ENCODE results near the gene SLC39A5. TPM values are rescaled to one million over a fixed set of nuclear protein-coding genes. Genes with fewer than 3 reads are reported as not detected.
"Not testable (repeated sequence)": the region's sequence is repeated elsewhere in the genome, so short reads cannot be mapped to it uniquely, and the experiment has no call there.

The SLC39A5 gene
- total RNA-seq, 6 experiments from 2014 or later: 0.10 TPM; not detected in 5

DNA sequence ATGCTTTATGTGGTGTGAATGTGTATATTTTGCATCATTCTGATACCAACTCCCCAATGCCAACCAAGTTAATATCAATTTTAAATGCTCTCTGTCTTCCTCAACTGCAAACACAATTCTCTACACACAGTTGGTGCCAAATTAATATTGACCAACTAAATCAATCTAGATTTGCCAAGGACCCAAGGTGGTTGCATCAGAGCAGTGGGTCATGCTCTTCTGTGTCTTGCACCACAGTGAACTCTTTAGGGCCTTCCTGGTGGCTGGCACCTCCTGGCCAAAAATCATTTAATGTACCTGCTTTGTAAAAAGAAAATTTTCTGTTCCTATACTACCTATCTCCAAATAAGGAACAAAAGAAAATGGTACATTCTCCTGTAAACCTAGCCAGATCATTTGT is 51.0 kb downstream of the SLC39A5 start:
- no peaks in the 10 kb centered on the region for H3K9me3 Mint-ChIP-seq
- TF ChIP-seq, protein P1, sequence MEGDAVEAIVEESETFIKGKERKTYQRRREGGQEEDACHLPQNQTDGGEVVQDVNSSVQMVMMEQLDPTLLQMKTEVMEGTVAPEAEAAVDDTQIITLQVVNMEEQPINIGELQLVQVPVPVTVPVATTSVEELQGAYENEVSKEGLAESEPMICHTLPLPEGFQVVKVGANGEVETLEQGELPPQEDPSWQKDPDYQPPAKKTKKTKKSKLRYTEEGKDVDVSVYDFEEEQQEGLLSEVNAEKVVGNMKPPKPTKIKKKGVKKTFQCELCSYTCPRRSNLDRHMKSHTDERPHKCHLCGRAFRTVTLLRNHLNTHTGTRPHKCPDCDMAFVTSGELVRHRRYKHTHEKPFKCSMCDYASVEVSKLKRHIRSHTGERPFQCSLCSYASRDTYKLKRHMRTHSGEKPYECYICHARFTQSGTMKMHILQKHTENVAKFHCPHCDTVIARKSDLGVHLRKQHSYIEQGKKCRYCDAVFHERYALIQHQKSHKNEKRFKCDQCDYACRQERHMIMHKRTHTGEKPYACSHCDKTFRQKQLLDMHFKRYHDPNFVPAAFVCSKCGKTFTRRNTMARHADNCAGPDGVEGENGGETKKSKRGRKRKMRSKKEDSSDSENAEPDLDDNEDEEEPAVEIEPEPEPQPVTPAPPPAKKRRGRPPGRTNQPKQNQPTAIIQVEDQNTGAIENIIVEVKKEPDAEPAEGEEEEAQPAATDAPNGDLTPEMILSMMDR (IDR thresholded peaks at IDR 0.05): no peak
- H3K4me1 Mint-ChIP-seq (ENCODE audit: low read depth): no peaks in the 10 kb centered on the region
- DNase-seq: no peak
- H3K27ac Mint-ChIP-seq: no peak overlapping the region
- H3K4me3 Mint-ChIP-seq: no peak overlapping the region
- H3K27me3 Mint-ChIP-seq (ENCODE audit: insufficient read depth): no peaks in the 10 kb centered on the region; the same call in 1 of the 2 replicates
- peaks cover 38% of the 10 kb centered on the region for H3K36me3 Mint-ChIP-seq (ENCODE audit: low read depth)

DNA sequence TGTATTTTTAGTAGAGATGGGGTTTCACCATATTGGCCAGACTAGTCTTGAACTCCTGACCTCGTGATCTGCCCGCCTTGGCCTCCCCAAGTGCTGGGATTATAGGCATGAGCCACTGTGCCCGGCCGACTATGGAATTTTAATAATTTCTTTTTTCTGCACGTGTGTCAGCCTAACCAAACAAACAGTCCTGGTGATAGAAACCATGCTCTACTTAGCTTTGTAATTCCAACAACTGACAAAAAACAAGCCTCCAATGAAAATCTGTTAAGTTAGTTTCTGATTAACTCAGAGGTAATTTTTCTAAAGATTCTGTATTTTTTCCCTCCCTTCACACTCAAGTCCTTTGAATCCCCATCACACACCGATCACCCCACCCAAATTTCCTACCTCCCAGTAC is 52.2 kb downstream of the SLC39A5 start:
- no peaks in the 10 kb centered on the region for H3K9me3 Mint-ChIP-seq
- no peaks in the 10 kb centered on the region; the same call in 1 of the 2 replicates for H3K27me3 Mint-ChIP-seq (ENCODE audit: insufficient read depth)
- H3K4me1 Mint-ChIP-seq (ENCODE audit: low read depth): no peaks in the 10 kb centered on the region
- TF ChIP-seq, protein P1 (IDR thresholded peaks at IDR 0.05): no peak
- H3K4me3 Mint-ChIP-seq: no peak overlapping the region
- no peak overlapping the region; the same call in 1 of the 2 replicates for H3K27ac Mint-ChIP-seq
- peaks cover 36% of the 10 kb centered on the region for H3K36me3 Mint-ChIP-seq (ENCODE audit: low read depth)
- DNase-seq: no peak

- H3K4me1 Mint-ChIP-seq (ENCODE audit: low read depth): no peaks in the 10 kb centered on the region
- no peaks in the 10 kb centered on the region; the same call in 1 of the 2 replicates for H3K27me3 Mint-ChIP-seq (ENCODE audit: insufficient read depth)
- TF ChIP-seq, protein P1 (IDR thresholded peaks at IDR 0.05): no peak
- H3K4me3 Mint-ChIP-seq: no peak overlapping the region
- H3K27ac Mint-ChIP-seq: no peak overlapping the region; the same call in 1 of the 2 replicates
- H3K36me3 Mint-ChIP-seq (ENCODE audit: low read depth): peaks cover 36% of the 10 kb centered on the region
- no peak for DNase-seq
- no peaks in the 10 kb centered on the region for H3K9me3 Mint-ChIP-seq
These were observed 52.7 kb downstream of the SLC39A5 start for GRCh38 chr12:56282579-56282978.

DNA sequence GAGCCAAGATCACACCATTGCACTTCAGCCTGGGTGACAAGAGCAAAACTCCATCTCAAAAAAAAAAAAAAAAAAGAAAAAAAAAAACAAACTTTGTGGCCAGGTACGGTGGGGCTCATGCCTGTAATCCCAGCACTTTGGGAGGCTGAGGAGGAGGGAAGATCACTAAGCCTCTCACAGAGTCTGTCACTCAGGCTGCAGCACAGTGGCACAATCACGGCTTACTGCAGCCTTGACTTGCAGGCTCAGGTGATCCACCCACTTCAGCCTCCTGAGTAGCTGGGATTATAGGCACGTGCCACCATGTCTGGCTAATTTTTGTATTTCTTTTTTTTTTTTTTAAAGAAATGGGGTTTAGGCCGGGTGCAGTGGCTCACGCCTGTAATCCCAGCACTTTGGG is 54.4 kb downstream of the SLC39A5 start:
- not testable (repeated sequence) for H3K9me3 Mint-ChIP-seq; DNase-seq; H3K27ac Mint-ChIP-seq; H3K4me1 Mint-ChIP-seq (ENCODE audit: low read depth); H3K27me3 Mint-ChIP-seq (ENCODE audit: insufficient read depth); H3K4me3 Mint-ChIP-seq
- H3K36me3 Mint-ChIP-seq (ENCODE audit: low read depth): peaks cover 36% of the 10 kb centered on the region

DNA sequence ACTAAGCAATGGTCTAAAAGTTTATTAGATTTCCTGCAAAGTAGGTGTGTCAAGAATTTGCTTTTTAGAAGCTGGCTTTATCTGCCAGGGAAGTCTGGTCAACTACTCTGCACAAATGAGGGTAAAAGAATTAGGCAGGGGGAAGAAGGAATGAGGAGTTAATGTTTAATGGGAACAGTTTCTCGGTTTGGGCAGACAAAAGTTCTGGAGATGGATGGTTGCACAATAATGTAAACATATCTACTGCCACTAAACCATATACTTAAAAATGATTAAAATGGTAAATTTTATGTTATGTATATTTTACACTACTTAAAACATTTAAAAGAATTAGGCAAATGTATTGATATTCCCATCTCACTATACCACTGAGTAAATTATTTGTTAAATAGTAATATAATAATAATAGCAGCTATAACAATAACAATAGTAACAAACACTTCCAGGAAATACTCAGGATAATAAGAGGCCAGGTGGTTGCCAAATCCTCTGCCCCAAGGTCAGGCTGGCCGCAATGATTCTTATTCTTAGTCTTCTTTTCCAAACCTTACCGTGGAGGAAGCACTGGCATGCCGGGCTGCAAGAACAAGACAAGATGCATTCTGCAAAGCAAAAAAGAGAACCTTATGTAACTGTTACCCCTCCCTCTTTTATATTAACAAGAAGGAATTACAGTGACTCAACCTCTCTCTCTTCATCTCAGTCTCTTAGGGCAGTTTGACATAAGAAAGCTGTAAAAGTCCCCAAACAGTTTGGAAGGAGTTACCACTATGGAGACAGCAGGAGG is 56.4 kb downstream of the SLC39A5 start:
- Mint-ChIP-seq H3K27me3 (ENCODE audit: insufficient read depth) (no peaks in the 10 kb centered on the region), H3K27ac (no peak overlapping the region), H3K9me3 (no peaks in the 10 kb centered on the region), H3K36me3 (ENCODE audit: low read depth) (peaks cover 30% of the 10 kb centered on the region), H3K4me1 (ENCODE audit: low read depth) (peaks cover under 1% of the 10 kb centered on the region; the same call in 1 of the 2 replicates), H3K4me3 (no peak overlapping the region)
- DNase-seq: no peak
- TF ChIP-seq, protein P1 (IDR thresholded peaks at IDR 0.05): no peak

Other genes with a start within 250 kb of the SLC39A5 start
- gene SUOX, start 232.8 kb upstream of the SLC39A5 start, total RNA-seq (2021; fragmentation: NEBNext Ultra II Directional; extraction: Animal tissue kit (Norgen Biotek cat#: 25700)): 10 to 100 TPM; 15.2 to 19.4 (median 17.0) TPM
- gene IKZF4, start 209.0 kb upstream of the SLC39A5 start, total RNA-seq (2021; fragmentation: NEBNext Ultra II Directional; extraction: Animal tissue kit (Norgen Biotek cat#: 25700)): 1 to 10 TPM; 5.2 to 7.2 (median 5.9) TPM
- 100 to 1,000 TPM in 1 of 6 experiments, 10 to 100 TPM in 5; 40.7 to 151 (median 52.1) TPM for gene RPS26, start 188.1 kb upstream of the SLC39A5 start, total RNA-seq (2021; fragmentation: NEBNext Ultra II Directional; extraction: Animal tissue kit (Norgen Biotek cat#: 25700))
- 1 to 10 TPM; 1.0 to 2.5 (median 1.8) TPM for gene ERBB3, start 149.9 kb upstream of the SLC39A5 start, total RNA-seq (2021; fragmentation: NEBNext Ultra II Directional; extraction: Animal tissue kit (Norgen Biotek cat#: 25700))
- gene PA2G4, start 125.5 kb upstream of the SLC39A5 start, total RNA-seq (2021; fragmentation: NEBNext Ultra II Directional; extraction: Animal tissue kit (Norgen Biotek cat#: 25700)): 100 to 1,000 TPM; 144 to 190 (median 177) TPM
- 1,000 to 10,000 TPM; 2,722 to 3,464 (median 3,292) TPM for gene RPL41, start 113.4 kb upstream of the SLC39A5 start, total RNA-seq (2021; fragmentation: NEBNext Ultra II Directional; extraction: Animal tissue kit (Norgen Biotek cat#: 25700))
- gene ZC3H10, start 111.8 kb upstream of the SLC39A5 start, total RNA-seq (2021; fragmentation: NEBNext Ultra II Directional; extraction: Animal tissue kit (Norgen Biotek cat#: 25700)): 1 to 10 TPM; 3.3 to 4.7 (median 3.8) TPM
- 100 to 1,000 TPM; 136 to 174 (median 151) TPM for gene ESYT1, start 101.8 kb upstream of the SLC39A5 start, total RNA-seq (2021; fragmentation: NEBNext Ultra II Directional; extraction: Animal tissue kit (Norgen Biotek cat#: 25700))
- gene MYL6B, start 77.5 kb upstream of the SLC39A5 start, total RNA-seq (2021; fragmentation: NEBNext Ultra II Directional; extraction: Animal tissue kit (Norgen Biotek cat#: 25700)): 100 to 1,000 TPM in 5 of 6 experiments, 10 to 100 TPM in 1; 84.5 to 119 (median 108) TPM
- 1,000 to 10,000 TPM; 2,668 to 3,384 (median 3,141) TPM for gene MYL6, start 71.7 kb upstream of the SLC39A5 start, total RNA-seq (2021; fragmentation: NEBNext Ultra II Directional; extraction: Animal tissue kit (Norgen Biotek cat#: 25700))
- 10 to 100 TPM; 72.1 to 99.8 (median 87.1) TPM for gene SMARCC2, start 40.6 kb upstream of the SLC39A5 start, total RNA-seq (2021; fragmentation: NEBNext Ultra II Directional; extraction: Animal tissue kit (Norgen Biotek cat#: 25700))
- gene RNF41, start 8.1 kb upstream of the SLC39A5 start, total RNA-seq (2021; fragmentation: NEBNext Ultra II Directional; extraction: Animal tissue kit (Norgen Biotek cat#: 25700)): 100 to 1,000 TPM in 1 of 6 experiments, 10 to 100 TPM in 5; 65.9 to 103 (median 71.2) TPM
- 10 to 100 TPM; 46.8 to 53.6 (median 49.4) TPM for gene NABP2, start 5.7 kb upstream of the SLC39A5 start, total RNA-seq (2021; fragmentation: NEBNext Ultra II Directional; extraction: Animal tissue kit (Norgen Biotek cat#: 25700))
- 10 to 100 TPM; 57.9 to 87.8 (median 68.6) TPM for gene ANKRD52, start 28.3 kb downstream of the SLC39A5 start, total RNA-seq (2021; fragmentation: NEBNext Ultra II Directional; extraction: Animal tissue kit (Norgen Biotek cat#: 25700))
- 10 to 100 TPM in 1 of 6 experiments, 1 to 10 TPM in 5; 6.4 to 10.7 (median 8.2) TPM for gene COQ10A, start 36.9 kb downstream of the SLC39A5 start, total RNA-seq (2021; fragmentation: NEBNext Ultra II Directional; extraction: Animal tissue kit (Norgen Biotek cat#: 25700))
- 100 to 1,000 TPM; 196 to 247 (median 232) TPM for gene CS, start 70.3 kb downstream of the SLC39A5 start, total RNA-seq (2021; fragmentation: NEBNext Ultra II Directional; extraction: Animal tissue kit (Norgen Biotek cat#: 25700))
- 100 to 1,000 TPM; 177 to 275 (median 188) TPM for gene CNPY2, start 85.9 kb downstream of the SLC39A5 start, total RNA-seq (2021; fragmentation: NEBNext Ultra II Directional; extraction: Animal tissue kit (Norgen Biotek cat#: 25700))
- 10 to 100 TPM in 5 of 6 experiments, 1 to 10 TPM in 1; 9.0 to 16.7 (median 14.6) TPM for gene PAN2, start 103.9 kb downstream of the SLC39A5 start, total RNA-seq (2021; fragmentation: NEBNext Ultra II Directional; extraction: Animal tissue kit (Norgen Biotek cat#: 25700))
- gene IL23A, start 108.8 kb downstream of the SLC39A5 start, total RNA-seq (2021; fragmentation: NEBNext Ultra II Directional; extraction: Animal tissue kit (Norgen Biotek cat#: 25700)): under 1 TPM in 1 of 6 experiments, not detected in 5; 0.38 TPM
- 100 to 1,000 TPM in 2 of 6 experiments, 10 to 100 TPM in 4; 78.6 to 105 (median 95.2) TPM for gene STAT2, start 130.1 kb downstream of the SLC39A5 start, total RNA-seq (2021; fragmentation: NEBNext Ultra II Directional; extraction: Animal tissue kit (Norgen Biotek cat#: 25700))
- gene APOF, start 132.8 kb downstream of the SLC39A5 start, total RNA-seq (2021; fragmentation: NEBNext Ultra II Directional; extraction: Animal tissue kit (Norgen Biotek cat#: 25700)): not detected
- 10 to 100 TPM; 10.4 to 23.1 (median 21.3) TPM for gene TIMELESS, start 219.4 kb downstream of the SLC39A5 start, total RNA-seq (2021; fragmentation: NEBNext Ultra II Directional; extraction: Animal tissue kit (Norgen Biotek cat#: 25700))
- gene MIP, start 224.6 kb downstream of the SLC39A5 start, total RNA-seq (2021; fragmentation: NEBNext Ultra II Directional; extraction: Animal tissue kit (Norgen Biotek cat#: 25700)): under 1 TPM in 1 of 6 experiments, not detected in 5; 0.28 TPM
- 1 to 10 TPM; 2.4 to 2.9 (median 2.5) TPM for gene SPRYD4, start 238.5 kb downstream of the SLC39A5 start, total RNA-seq (2021; fragmentation: NEBNext Ultra II Directional; extraction: Animal tissue kit (Norgen Biotek cat#: 25700))